ENCODE results near the gene SUPT3H.

SUPT3H gene

GRCh38 chr6:45003387-45003786, 374.3 kb downstream of the SUPT3H start:
- H3K27me3 ChIP-seq (replicated peaks in 2 of 5; ENCODE audit: control insufficient read depth in 4 of 5, insufficient read depth in 5 of 5, low read length in 4 of 5): no peaks in the 10 kb centered on the region
- H3K9me3 ChIP-seq (ENCODE audit: control extremely low read depth in 1 of 5, control insufficient read depth in 4 of 5, insufficient read depth in 2 of 5, low read depth in 1 of 5, low read length in 4 of 5): peaks cover 0 to 4% (median 0%) of the 10 kb centered on the region in 5 experiments
- POLR2A ChIA-PET: no interaction called here
- CTCF ChIA-PET: no interaction called here
- no peaks in the 10 kb centered on the region for H3K36me3 ChIP-seq (ENCODE audit: control insufficient read depth in 4 of 4, insufficient read depth in 4 of 4, low read length in 3 of 4)
- 75% methylated on average over 2 of the region's 4 CpGs for WGBS (ENCODE audit: insufficient coverage)
- H3K4me3 ChIP-seq (ENCODE audit: control insufficient read depth in 1 of 7, extremely low read depth in 1 of 7, insufficient read depth in 4 of 7, low read depth in 2 of 7, low read length in 6 of 7): no peak overlapping the region
- no peak overlapping the region for H3K27ac ChIP-seq (ENCODE audit: insufficient read depth in 1 of 2, low read depth in 1 of 2, low read length in 2 of 2, poor library complexity in 1 of 2, severe bottlenecking in 2 of 2)
- no peak for DNase-seq
- H3K4me1 ChIP-seq (ENCODE audit: control extremely low read depth in 1 of 4, control insufficient read depth in 4 of 4, insufficient read depth in 4 of 4, low read length in 3 of 4): peaks cover 0 to 3% (median 0%) of the 10 kb centered on the region in 4 experiments

DNA sequence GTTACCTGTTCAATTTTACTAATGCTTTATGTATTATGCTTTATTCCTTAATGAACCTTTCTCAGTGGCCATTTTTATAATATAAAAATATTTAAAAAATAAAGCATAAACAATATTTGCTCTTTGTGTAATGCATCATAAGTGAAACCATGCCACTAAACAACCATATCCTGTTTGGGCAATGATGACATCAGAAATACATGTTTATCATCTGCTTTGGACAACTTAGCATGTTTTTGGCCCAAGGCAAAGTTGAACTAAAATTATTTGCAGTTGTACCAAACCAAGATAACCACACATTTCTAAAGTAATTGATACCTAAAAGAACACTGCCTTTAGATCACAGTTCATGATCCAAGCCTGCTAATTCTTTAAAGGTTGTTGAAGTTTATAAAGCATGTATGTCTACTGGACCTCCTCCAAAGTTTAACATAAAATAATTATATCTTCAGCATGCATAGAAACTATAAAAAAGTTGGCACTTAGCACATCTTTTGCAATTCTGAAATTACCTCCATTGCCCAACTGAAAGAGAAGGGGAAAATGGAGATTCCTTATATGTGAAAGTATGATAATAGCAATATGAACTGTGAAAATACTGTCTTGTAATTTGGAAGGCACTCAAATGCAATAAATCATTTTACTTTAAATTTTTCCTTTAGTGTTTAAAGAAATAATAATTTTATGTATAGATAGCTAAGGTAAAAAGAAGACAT, 375.2 kb downstream of the SUPT3H start:
- peaks cover 0 to 4% (median 0%) of the 10 kb centered on the region in 5 experiments for H3K9me3 ChIP-seq (ENCODE audit: control extremely low read depth in 1 of 5, control insufficient read depth in 4 of 5, insufficient read depth in 2 of 5, low read depth in 1 of 5, low read length in 4 of 5)
- H3K4me3 ChIP-seq (ENCODE audit: control insufficient read depth in 1 of 7, extremely low read depth in 1 of 7, insufficient read depth in 4 of 7, low read depth in 2 of 7, low read length in 6 of 7): no peak overlapping the region
- H3K4me1 ChIP-seq (ENCODE audit: control extremely low read depth in 1 of 4, control insufficient read depth in 4 of 4, insufficient read depth in 4 of 4, low read length in 3 of 4): peaks cover 0 to 3% (median 0%) of the 10 kb centered on the region in 4 experiments
- no peaks in the 10 kb centered on the region for H3K36me3 ChIP-seq (ENCODE audit: control insufficient read depth in 4 of 4, insufficient read depth in 4 of 4, low read length in 3 of 4)
- ChIA-PET POLR2A (no interaction called here), CTCF (interaction anchor here (0.6 to 1.2 kb wide), 2 partner anchors 19 to 110 kb away, joined by 3 to 4 read pairs; no protein-coding TSS in a partner anchor)
- H3K27me3 ChIP-seq (replicated peaks in 2 of 5; ENCODE audit: control insufficient read depth in 4 of 5, insufficient read depth in 5 of 5, low read length in 4 of 5): no peaks in the 10 kb centered on the region
- peak in 1 of 3 donors; percentile 14 for DNase-seq
- H3K27ac ChIP-seq (ENCODE audit: insufficient read depth in 1 of 2, low read depth in 1 of 2, low read length in 2 of 2, poor library complexity in 1 of 2, severe bottlenecking in 2 of 2): no peak overlapping the region

- Histone ChIP-seq H3K9me3 (ENCODE audit: control extremely low read depth in 1 of 5, control insufficient read depth in 4 of 5, insufficient read depth in 2 of 5, low read depth in 1 of 5, low read length in 4 of 5) (peaks cover 0 to 3% (median 0%) of the 10 kb centered on the region in 5 experiments), H3K4me1 (ENCODE audit: control extremely low read depth in 1 of 4, control insufficient read depth in 4 of 4, insufficient read depth in 4 of 4, low read length in 3 of 4) (peaks cover 0 to 3% (median 0%) of the 10 kb centered on the region in 4 experiments), H3K36me3 (ENCODE audit: control insufficient read depth in 4 of 4, insufficient read depth in 4 of 4, low read length in 3 of 4) (no peaks in the 10 kb centered on the region), H3K27me3 (replicated peaks in 2 of 5; ENCODE audit: control insufficient read depth in 4 of 5, insufficient read depth in 5 of 5, low read length in 4 of 5) (no peaks in the 10 kb centered on the region), H3K4me3 (ENCODE audit: control insufficient read depth in 1 of 7, extremely low read depth in 1 of 7, insufficient read depth in 4 of 7, low read depth in 2 of 7, low read length in 6 of 7) (no peak overlapping the region), H3K27ac (ENCODE audit: insufficient read depth in 1 of 2, low read depth in 1 of 2, low read length in 2 of 2, poor library complexity in 1 of 2, severe bottlenecking in 2 of 2) (no peak overlapping the region)
- DNase-seq: no peak
- ChIA-PET CTCF (interaction anchor here (0.6 to 1.2 kb wide), 2 partner anchors 18 to 111 kb away, joined by 3 to 4 read pairs; no protein-coding TSS in a partner anchor), POLR2A (no interaction called here)
- WGBS (ENCODE audit: insufficient coverage): no CpG with 5 or more reads among the region's 1 CpG
Measured at GRCh38 chr6:45001663-45002062, 376.1 kb downstream of the SUPT3H start.

DNA sequence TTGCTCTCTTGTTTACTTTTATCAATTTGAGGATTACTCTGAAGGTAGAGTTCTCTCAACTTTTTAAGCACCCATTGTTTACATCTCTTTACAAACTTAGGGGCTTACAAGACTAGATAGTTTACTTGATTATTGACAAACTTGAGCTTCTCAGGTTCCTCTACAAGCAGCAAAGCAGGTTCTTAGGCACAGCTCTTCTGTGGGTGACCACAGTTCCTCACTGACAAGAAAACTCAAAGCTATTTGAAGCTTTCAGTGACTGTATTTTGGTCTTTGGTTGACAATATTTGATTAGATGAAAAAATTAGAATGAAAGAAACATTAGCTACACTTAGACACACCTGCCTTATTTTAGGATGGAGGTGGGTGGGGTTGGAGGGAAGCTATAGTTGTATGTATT, 376.9 kb downstream of the SUPT3H start:
- Histone ChIP-seq H3K9me3 (ENCODE audit: control extremely low read depth in 1 of 5, control insufficient read depth in 4 of 5, insufficient read depth in 2 of 5, low read depth in 1 of 5, low read length in 4 of 5) (no peaks in the 10 kb centered on the region), H3K36me3 (ENCODE audit: control insufficient read depth in 4 of 4, insufficient read depth in 4 of 4, low read length in 3 of 4) (no peaks in the 10 kb centered on the region), H3K27ac (ENCODE audit: insufficient read depth in 1 of 2, low read depth in 1 of 2, low read length in 2 of 2, poor library complexity in 1 of 2, severe bottlenecking in 2 of 2) (no peak overlapping the region), H3K4me3 (ENCODE audit: control insufficient read depth in 1 of 7, extremely low read depth in 1 of 7, insufficient read depth in 4 of 7, low read depth in 2 of 7, low read length in 6 of 7) (no peak overlapping the region), H3K27me3 (replicated peaks in 2 of 5; ENCODE audit: control insufficient read depth in 4 of 5, insufficient read depth in 5 of 5, low read length in 4 of 5) (no peaks in the 10 kb centered on the region), H3K4me1 (ENCODE audit: control extremely low read depth in 1 of 4, control insufficient read depth in 4 of 4, insufficient read depth in 4 of 4, low read length in 3 of 4) (peaks cover 0 to 3% (median 0%) of the 10 kb centered on the region in 4 experiments)
- ChIA-PET POLR2A (no interaction called here), CTCF (interaction anchor here (1.2 to 1.4 kb wide), 2 partner anchors 36 to 52 kb away, joined by 3 read pairs; no protein-coding TSS in a partner anchor)
- no peak for DNase-seq

GRCh38 chr6:44999066-44999465, 378.7 kb downstream of the SUPT3H start:
- no peak for DNase-seq
- CTCF ChIA-PET: no interaction called here
- WGBS (ENCODE audit: insufficient coverage): 100% methylated on average over 3 of the region's 8 CpGs
- no peak overlapping the region for H3K4me3 ChIP-seq (ENCODE audit: control insufficient read depth in 1 of 7, extremely low read depth in 1 of 7, insufficient read depth in 4 of 7, low read depth in 2 of 7, low read length in 6 of 7)
- H3K27me3 ChIP-seq (replicated peaks in 2 of 5; ENCODE audit: control insufficient read depth in 4 of 5, insufficient read depth in 5 of 5, low read length in 4 of 5): no peaks in the 10 kb centered on the region
- no peaks in the 10 kb centered on the region for H3K36me3 ChIP-seq (ENCODE audit: control insufficient read depth in 4 of 4, insufficient read depth in 4 of 4, low read length in 3 of 4)
- no peak overlapping the region for H3K27ac ChIP-seq (ENCODE audit: insufficient read depth in 1 of 2, low read depth in 1 of 2, low read length in 2 of 2, poor library complexity in 1 of 2, severe bottlenecking in 2 of 2)
- H3K4me1 ChIP-seq (ENCODE audit: control extremely low read depth in 1 of 4, control insufficient read depth in 4 of 4, insufficient read depth in 4 of 4, low read length in 3 of 4): peaks cover 0 to 3% (median 0%) of the 10 kb centered on the region in 4 experiments
- H3K9me3 ChIP-seq (ENCODE audit: control extremely low read depth in 1 of 5, control insufficient read depth in 4 of 5, insufficient read depth in 2 of 5, low read depth in 1 of 5, low read length in 4 of 5): no peaks in the 10 kb centered on the region
- POLR2A ChIA-PET: no interaction called here

- CTCF ChIA-PET: interaction anchor here (1.0 kb wide), 1 partner anchor 340 kb away, joined by 3 read pairs; no protein-coding TSS in a partner anchor
- Histone ChIP-seq H3K27me3 (replicated peaks in 2 of 5; ENCODE audit: control insufficient read depth in 4 of 5, insufficient read depth in 5 of 5, low read length in 4 of 5) (no peaks in the 10 kb centered on the region), H3K9me3 (ENCODE audit: control extremely low read depth in 1 of 5, control insufficient read depth in 4 of 5, insufficient read depth in 2 of 5, low read depth in 1 of 5, low read length in 4 of 5) (no peaks in the 10 kb centered on the region), H3K4me1 (ENCODE audit: control extremely low read depth in 1 of 4, control insufficient read depth in 4 of 4, insufficient read depth in 4 of 4, low read length in 3 of 4) (no peaks in the 10 kb centered on the region), H3K27ac (ENCODE audit: insufficient read depth in 1 of 2, low read depth in 1 of 2, low read length in 2 of 2, poor library complexity in 1 of 2, severe bottlenecking in 2 of 2) (no peak overlapping the region), H3K36me3 (ENCODE audit: control insufficient read depth in 4 of 4, insufficient read depth in 4 of 4, low read length in 3 of 4) (no peaks in the 10 kb centered on the region), H3K4me3 (ENCODE audit: control insufficient read depth in 1 of 7, extremely low read depth in 1 of 7, insufficient read depth in 4 of 7, low read depth in 2 of 7, low read length in 6 of 7) (no peak overlapping the region)
- whole genome bisulfite sequencing (ENCODE audit: insufficient coverage): no CpG with 5 or more reads among the region's 3 CpGs
- no peak for DNase-seq
- POLR2A ChIA-PET: no interaction called here
Measured at GRCh38 chr6:44995486-44996132, 382.1 kb downstream of the SUPT3H start.

GRCh38 chr6:44989391-44989790, 388.3 kb downstream of the SUPT3H start:
- ChIA-PET CTCF (no interaction called here), POLR2A (no interaction called here)
- WGBS (ENCODE audit: insufficient coverage): 100% methylated on average over 1 of the region's 3 CpGs
- H3K4me1 ChIP-seq (ENCODE audit: control extremely low read depth in 1 of 4, control insufficient read depth in 4 of 4, insufficient read depth in 4 of 4, low read length in 3 of 4): no peaks in the 10 kb centered on the region
- no peak for DNase-seq
- H3K27ac ChIP-seq (ENCODE audit: insufficient read depth in 1 of 2, low read depth in 1 of 2, low read length in 2 of 2, poor library complexity in 1 of 2, severe bottlenecking in 2 of 2): no peak overlapping the region
- no peaks in the 10 kb centered on the region for H3K27me3 ChIP-seq (replicated peaks in 2 of 5; ENCODE audit: control insufficient read depth in 4 of 5, insufficient read depth in 5 of 5, low read length in 4 of 5)
- H3K36me3 ChIP-seq (ENCODE audit: control insufficient read depth in 4 of 4, insufficient read depth in 4 of 4, low read length in 3 of 4): no peaks in the 10 kb centered on the region
- peaks cover 0 to 3% (median 0%) of the 10 kb centered on the region in 5 experiments for H3K9me3 ChIP-seq (ENCODE audit: control extremely low read depth in 1 of 5, control insufficient read depth in 4 of 5, insufficient read depth in 2 of 5, low read depth in 1 of 5, low read length in 4 of 5)
- no peak overlapping the region for H3K4me3 ChIP-seq (ENCODE audit: control insufficient read depth in 1 of 7, extremely low read depth in 1 of 7, insufficient read depth in 4 of 7, low read depth in 2 of 7, low read length in 6 of 7)

All from common myeloid progenitor, CD34-positive (primary cell).